Duodenal mucosa (tissue), 2 donors: ENCODE results near the gene SLC35F6.

ENCODE experiments used
- H3K27ac ChIP-seq: one replicate; pipeline ENCODE4 v1.7.0; 2013; ENCODE audit warnings: low read depth, low read length
- H3K27me3 ChIP-seq, 2 donors: one replicate each; pipeline ENCODE4 v1.7.0; 2013; ENCODE audit warnings: low read length in 2 of 2, control low read depth in 1 of 2; ENCODE audit not compliant: insufficient read depth in 2 of 2, control insufficient read depth in 1 of 2
- H3K36me3 ChIP-seq, 2 donors: one replicate each; pipeline ENCODE4 v1.7.0; 2013; ENCODE audit warnings: low read length in 2 of 2, control low read depth in 1 of 2; ENCODE audit not compliant: insufficient read depth in 2 of 2, control insufficient read depth in 1 of 2
- H3K4me1 ChIP-seq, 2 donors: one replicate each; pipeline ENCODE4 v1.7.0; 2013; ENCODE audit warnings: low read length in 2 of 2, control low read depth in 1 of 2; ENCODE audit not compliant: insufficient read depth in 2 of 2, control insufficient read depth in 1 of 2
- H3K4me3 ChIP-seq, 2 donors: one replicate each; pipeline ENCODE4 v1.7.0; 2013; ENCODE audit warnings: low read length in 2 of 2, low read depth in 1 of 2
- H3K9ac ChIP-seq, 2 donors: one replicate each; pipeline ENCODE4 v1.7.0; 2013; ENCODE audit warnings: low read length in 2 of 2, low read depth in 1 of 2
- H3K9me3 ChIP-seq, 2 donors: one replicate each; pipeline ENCODE4 v1.7.0; 2013; ENCODE audit warnings: low read length in 2 of 2, control low read depth in 1 of 2; ENCODE audit not compliant: control insufficient read depth in 1 of 2

Gene SLC35F6

GRCh38 chr2:26722911-26723310, 41.2 kb upstream of the SLC35F6 start:
- H3K4me3 ChIP-seq, result no peak overlapping the region
- peaks cover 53 to 58% of the 10 kb centered on the region in 2 donors for H3K4me1 ChIP-seq
- no peaks in the 10 kb centered on the region for H3K27me3 ChIP-seq
- no peak overlapping the region for H3K27ac ChIP-seq
- H3K36me3 ChIP-seq, result no peaks in the 10 kb centered on the region
- H3K9me3 ChIP-seq, result no peaks in the 10 kb centered on the region
- no peak overlapping the region for H3K9ac ChIP-seq

DNA sequence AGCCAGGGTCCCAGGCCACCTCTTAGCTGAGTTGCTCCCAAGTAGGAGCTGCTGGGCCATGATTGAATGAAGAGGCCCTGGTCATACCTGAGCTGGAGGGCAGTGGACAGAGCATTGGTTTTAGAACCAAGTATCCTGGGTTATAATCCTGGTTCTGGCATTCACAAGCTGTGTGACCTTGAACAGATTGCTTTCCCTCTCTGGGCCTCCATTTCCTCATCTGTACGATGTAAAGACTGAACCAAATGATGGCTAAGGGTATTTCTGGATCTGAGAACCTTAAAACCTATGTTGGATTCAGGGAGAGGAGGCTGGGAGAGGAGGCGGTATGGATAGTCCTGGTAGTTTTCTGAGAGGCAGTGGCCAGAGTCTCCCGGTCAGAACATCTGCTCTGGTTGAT, 40.6 kb upstream of the SLC35F6 start:
- Histone ChIP-seq H3K9me3 (no peaks in the 10 kb centered on the region), H3K27ac (no peak overlapping the region), H3K4me3 (no peak overlapping the region), H3K27me3 (no peaks in the 10 kb centered on the region), H3K36me3 (no peaks in the 10 kb centered on the region), H3K9ac (peak overlapping the region in 1 of 2 donors; percentile 27), H3K4me1 (peaks cover 53 to 58% of the 10 kb centered on the region in 2 donors)

DNA sequence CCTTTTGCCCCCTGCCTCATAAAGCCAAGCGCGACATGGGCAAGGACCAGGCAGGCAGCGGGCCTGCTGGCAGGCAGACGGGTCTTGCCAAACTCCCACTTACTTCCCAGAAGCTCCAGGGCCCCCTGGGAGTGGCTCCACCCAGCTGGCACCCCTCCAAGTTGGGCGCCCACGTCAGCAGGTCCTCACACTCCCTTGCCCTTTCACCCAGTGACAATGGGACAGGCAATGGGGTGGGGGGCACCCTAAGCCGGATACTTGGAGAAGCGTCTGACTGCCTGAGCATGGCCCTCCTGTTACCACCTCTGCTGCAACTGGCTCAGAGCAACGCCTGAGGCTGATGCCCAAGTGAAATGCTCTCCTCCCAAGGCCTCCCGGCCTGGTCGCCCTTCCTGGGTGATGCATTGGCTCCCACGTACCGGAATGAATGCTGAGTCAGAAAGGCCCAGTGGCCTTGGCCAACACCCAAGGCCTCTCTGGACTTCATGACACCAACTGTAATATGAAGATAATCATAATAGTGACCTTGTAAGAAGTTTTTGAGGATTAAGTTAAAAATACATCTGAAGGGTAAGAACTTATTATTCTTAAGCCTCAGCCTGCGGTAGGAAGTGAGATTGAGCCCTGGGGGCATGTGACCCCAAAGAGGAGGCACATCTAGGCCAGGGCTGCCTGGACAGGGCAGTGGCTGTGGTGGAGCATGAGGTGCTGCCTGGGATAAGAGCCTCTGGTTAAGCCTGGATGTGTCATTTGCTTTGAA, 39.9 kb upstream of the SLC35F6 start:
- H3K9ac ChIP-seq, result peak overlapping the region in 1 of 2 donors; percentile 27
- H3K27ac ChIP-seq, result no peak overlapping the region
- H3K27me3 ChIP-seq, result no peaks in the 10 kb centered on the region
- no peaks in the 10 kb centered on the region for H3K9me3 ChIP-seq
- peak overlapping the region in 1 of 2 donors; percentile 22 for H3K4me3 ChIP-seq
- H3K4me1 ChIP-seq, result peaks cover 53 to 58% of the 10 kb centered on the region in 2 donors
- H3K36me3 ChIP-seq, result no peaks in the 10 kb centered on the region

GRCh38 chr2:26724784-26725520, 39.1 kb upstream of the SLC35F6 start:
- Histone ChIP-seq H3K27me3 (no peaks in the 10 kb centered on the region), H3K27ac (no peak overlapping the region), H3K4me3 (no peak overlapping the region), H3K4me1 (peaks cover 53 to 58% of the 10 kb centered on the region in 2 donors), H3K36me3 (no peaks in the 10 kb centered on the region), H3K9ac (peak overlapping the region in 1 of 2 donors; percentile 27), H3K9me3 (no peaks in the 10 kb centered on the region)

- Histone ChIP-seq H3K9me3 (no peaks in the 10 kb centered on the region), H3K36me3 (no peaks in the 10 kb centered on the region), H3K9ac (no peak overlapping the region), H3K27ac (no peak overlapping the region), H3K4me3 (no peak overlapping the region), H3K4me1 (peaks cover 53 to 58% of the 10 kb centered on the region in 2 donors), H3K27me3 (no peaks in the 10 kb centered on the region)
These were observed 38.6 kb upstream of the SLC35F6 start for GRCh38 chr2:26725521-26725820.

DNA sequence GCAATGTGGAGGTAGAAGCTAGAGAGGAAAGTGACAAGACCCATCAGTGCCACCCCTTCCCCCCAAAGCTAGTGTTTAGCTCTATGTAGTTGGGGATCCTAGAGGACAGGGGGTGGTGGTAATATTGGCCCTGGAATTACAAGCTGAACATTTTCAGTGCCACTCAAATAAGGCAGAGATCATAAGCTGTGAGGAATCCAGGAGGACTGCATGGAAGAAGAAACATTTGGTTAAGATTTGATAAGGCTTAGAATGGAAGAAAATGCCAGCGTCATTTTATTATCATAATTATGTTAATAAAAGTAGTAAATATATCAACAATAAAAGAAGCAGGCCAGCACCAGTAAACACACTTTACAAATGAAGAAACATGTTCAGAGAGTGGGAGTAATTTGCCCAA, 37.9 kb upstream of the SLC35F6 start:
- Histone ChIP-seq H3K27me3 (no peaks in the 10 kb centered on the region), H3K9ac (no peak overlapping the region), H3K4me1 (peaks cover 49 to 57% of the 10 kb centered on the region in 2 donors), H3K27ac (no peak overlapping the region), H3K4me3 (no peak overlapping the region), H3K36me3 (no peaks in the 10 kb centered on the region), H3K9me3 (no peaks in the 10 kb centered on the region)

DNA sequence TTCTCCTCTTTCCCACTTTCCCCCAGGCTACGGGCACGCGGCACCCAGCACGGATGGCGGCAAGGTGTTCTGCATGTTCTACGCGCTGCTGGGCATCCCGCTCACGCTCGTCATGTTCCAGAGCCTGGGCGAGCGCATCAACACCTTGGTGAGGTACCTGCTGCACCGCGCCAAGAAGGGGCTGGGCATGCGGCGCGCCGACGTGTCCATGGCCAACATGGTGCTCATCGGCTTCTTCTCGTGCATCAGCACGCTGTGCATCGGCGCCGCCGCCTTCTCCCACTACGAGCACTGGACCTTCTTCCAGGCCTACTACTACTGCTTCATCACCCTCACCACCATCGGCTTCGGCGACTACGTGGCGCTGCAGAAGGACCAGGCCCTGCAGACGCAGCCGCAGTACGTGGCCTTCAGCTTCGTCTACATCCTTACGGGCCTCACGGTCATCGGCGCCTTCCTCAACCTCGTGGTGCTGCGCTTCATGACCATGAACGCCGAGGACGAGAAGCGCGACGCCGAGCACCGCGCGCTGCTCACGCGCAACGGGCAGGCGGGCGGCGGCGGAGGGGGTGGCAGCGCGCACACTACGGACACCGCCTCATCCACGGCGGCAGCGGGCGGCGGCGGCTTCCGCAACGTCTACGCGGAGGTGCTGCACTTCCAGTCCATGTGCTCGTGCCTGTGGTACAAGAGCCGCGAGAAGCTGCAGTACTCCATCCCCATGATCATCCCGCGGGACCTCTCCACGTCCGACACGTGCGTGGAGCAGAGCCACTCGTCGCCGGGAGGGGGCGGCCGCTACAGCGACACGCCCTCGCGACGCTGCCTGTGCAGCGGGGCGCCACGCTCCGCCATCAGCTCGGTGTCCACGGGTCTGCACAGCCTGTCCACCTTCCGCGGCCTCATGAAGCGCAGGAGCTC, 36.2 kb upstream of the SLC35F6 start:
- H3K36me3 ChIP-seq, result no peaks in the 10 kb centered on the region
- no peaks in the 10 kb centered on the region for H3K9me3 ChIP-seq
- H3K27me3 ChIP-seq, result no peaks in the 10 kb centered on the region
- no peak overlapping the region for H3K4me3 ChIP-seq
- no peak overlapping the region for H3K9ac ChIP-seq
- no peak overlapping the region for H3K27ac ChIP-seq
- H3K4me1 ChIP-seq, result peaks cover 35 to 42% of the 10 kb centered on the region in 2 donors

GRCh38 chr2:26729311-26729710, 34.8 kb upstream of the SLC35F6 start:
- Histone ChIP-seq H3K9ac (no peak overlapping the region), H3K27ac (no peak overlapping the region), H3K9me3 (no peaks in the 10 kb centered on the region), H3K27me3 (no peaks in the 10 kb centered on the region), H3K36me3 (no peaks in the 10 kb centered on the region), H3K4me1 (peaks cover 21 to 28% of the 10 kb centered on the region in 2 donors), H3K4me3 (no peak overlapping the region)

DNA sequence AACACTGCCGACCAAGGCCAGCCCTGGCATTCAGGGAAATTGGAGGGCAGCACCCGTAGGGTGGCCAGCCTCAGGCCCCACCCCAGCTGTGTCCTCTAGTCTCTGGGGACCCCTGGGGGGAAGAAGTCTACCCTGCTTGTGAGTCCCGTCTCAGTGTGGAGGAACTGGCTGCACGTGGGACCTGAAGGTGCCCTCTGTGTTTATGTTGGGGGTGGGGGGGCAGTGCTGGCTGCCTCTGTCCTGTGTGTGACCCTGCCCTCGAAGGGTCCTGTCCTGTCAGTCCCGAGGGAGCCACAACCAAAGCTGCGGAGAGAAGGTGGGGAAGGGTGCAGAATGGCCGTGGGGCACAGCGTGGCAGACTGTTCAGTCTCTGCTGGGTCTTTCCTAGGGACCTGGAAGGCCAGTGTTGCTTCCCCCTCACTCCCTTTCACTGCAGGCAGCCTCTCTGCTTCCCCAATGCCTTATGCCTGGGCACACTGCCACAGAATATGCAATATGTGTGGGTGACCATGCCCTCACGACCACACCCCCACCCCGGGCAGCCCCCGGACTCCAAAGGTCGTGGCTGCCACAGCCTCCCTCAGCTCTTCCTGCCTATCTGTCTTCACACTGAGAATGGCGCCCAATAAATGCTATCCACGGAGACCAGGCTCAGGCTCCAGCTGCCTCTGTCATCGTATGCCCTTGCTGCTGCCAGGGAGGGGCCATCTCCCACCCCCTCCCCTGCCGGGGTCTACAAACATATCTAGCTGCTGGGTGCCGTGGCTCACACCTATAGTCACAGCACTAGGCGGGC, 33.3 kb upstream of the SLC35F6 start:
- Histone ChIP-seq H3K4me3 (no peak overlapping the region), H3K27me3 (no peaks in the 10 kb centered on the region), H3K27ac (no peak overlapping the region), H3K36me3 (no peaks in the 10 kb centered on the region), H3K9ac (peak overlapping the region in 1 of 2 donors; percentile 51), H3K4me1 (peaks cover 11 to 17% of the 10 kb centered on the region in 2 donors), H3K9me3 (no peaks in the 10 kb centered on the region)
